Measurements from ENCODE around the gene AVL9.

DNA sequence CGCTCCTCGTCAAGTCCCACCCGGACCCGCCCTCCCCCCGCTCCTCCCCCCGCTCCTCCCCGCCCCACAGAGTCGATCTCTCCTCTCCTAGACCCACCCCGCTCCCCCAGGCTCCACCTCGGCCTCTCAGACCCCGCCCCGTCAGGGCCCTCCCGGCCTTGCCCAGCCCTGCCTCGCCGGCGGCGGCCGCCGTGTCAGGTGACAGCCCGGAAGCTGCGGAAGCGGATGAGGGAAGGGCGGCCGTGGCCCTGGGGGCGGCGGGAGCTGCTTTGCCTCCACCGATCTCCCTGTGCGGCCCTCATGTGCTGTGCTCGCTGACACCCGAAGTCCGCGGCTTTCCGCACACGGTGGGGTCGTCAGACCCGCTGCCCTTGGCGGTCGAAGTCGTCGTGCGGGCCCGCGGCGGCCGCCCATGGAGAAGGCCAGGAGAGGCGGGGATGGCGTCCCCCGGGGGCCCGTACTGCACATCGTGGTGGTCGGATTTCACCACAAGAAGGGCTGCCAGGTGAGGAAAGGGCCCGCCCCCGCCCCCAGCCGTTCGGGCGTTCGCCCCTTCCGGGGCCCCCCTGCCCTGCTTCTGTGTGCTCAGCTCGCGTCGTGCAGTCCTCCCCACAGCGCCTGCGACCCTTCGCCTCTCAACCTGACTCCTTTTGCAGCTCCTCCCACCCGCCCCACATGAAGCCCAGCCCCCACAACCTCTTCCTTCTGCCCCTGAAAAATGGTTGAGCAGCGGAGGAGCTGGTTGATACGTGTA is at the start of gene AVL9:
- TF ChIP-seq, protein P1, sequence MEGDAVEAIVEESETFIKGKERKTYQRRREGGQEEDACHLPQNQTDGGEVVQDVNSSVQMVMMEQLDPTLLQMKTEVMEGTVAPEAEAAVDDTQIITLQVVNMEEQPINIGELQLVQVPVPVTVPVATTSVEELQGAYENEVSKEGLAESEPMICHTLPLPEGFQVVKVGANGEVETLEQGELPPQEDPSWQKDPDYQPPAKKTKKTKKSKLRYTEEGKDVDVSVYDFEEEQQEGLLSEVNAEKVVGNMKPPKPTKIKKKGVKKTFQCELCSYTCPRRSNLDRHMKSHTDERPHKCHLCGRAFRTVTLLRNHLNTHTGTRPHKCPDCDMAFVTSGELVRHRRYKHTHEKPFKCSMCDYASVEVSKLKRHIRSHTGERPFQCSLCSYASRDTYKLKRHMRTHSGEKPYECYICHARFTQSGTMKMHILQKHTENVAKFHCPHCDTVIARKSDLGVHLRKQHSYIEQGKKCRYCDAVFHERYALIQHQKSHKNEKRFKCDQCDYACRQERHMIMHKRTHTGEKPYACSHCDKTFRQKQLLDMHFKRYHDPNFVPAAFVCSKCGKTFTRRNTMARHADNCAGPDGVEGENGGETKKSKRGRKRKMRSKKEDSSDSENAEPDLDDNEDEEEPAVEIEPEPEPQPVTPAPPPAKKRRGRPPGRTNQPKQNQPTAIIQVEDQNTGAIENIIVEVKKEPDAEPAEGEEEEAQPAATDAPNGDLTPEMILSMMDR (conservative IDR thresholded peaks at IDR 0.05; ENCODE audit: low read depth, low read length) = no peak
- no peak for TF ChIP-seq EZH2 (IDR thresholded peaks at IDR 0.05; ENCODE audit: borderline replicate concordance, low read depth, low read length, poor library complexity, severe bottlenecking)
